ENCODE measurements around the gene PCDH8. TPM values are rescaled to one million over a fixed set of nuclear protein-coding genes. Genes with fewer than 3 reads are reported as not detected.
A peak's percentile ranks its signal among the peaks of the same experiment; 100 is the strongest.
"Not testable (repeated sequence)": the region's sequence is repeated elsewhere in the genome, so short reads cannot be mapped to it uniquely, and the experiment has no call there.

Gene PCDH8
- polyA plus RNA-seq, 1 donor = 1.1 TPM

GRCh38 chr13:52850072-52850395 is 1.6 kb upstream of the PCDH8 start:
- no peak for DNase-seq

GRCh38 chr13:52849291-52850071 is 1.0 kb upstream of the PCDH8 start:
- DNase-seq = no peak

DNA sequence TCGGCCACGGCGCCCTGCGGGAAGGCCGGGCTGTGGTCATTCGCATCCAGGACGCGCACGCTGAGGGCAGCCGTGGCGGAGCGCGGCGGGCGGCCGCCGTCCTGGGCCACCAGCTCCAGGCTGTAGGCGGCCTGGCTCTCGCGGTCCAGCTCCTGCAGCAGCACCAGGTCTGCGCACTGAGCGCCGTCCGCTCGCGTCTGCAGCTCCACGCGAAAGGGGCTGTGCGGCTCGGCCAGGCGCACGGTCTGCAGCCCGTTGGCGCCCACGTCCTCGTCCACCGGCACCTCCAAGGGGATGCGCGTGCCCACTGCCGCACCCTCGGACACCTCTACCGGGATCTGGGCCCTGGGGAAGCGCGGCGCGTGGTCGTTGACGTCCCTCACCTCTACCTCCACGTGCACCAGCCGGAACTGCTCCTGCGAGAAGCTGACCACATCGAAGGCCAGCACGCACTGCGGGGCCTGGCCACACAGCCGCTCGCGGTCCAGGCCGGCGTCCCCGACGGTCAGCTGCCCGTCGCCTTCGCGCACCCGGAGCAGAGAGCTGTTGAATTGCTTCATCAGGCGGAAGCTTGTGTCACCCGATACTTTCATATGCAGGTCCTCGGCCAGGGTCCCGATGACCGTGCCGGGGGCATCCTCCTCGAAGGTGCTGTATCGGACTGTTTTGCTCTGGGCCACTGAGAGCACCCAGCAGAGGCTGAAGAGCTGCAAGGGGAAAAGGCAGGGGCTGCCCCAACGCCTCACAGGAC is 583 bp downstream of the PCDH8 start:
- no peak for DNase-seq

- DNase-seq = no peak
Measured at GRCh38 chr13:52847322-52847681, 1.1 kb downstream of the PCDH8 start.

- peak; percentile 75 for DNase-seq
Measured at GRCh38 chr13:52846567-52847321, 1.7 kb downstream of the PCDH8 start.

- DNase-seq = peak; percentile 29
Measured at GRCh38 chr13:52845766-52846566, 2.5 kb downstream of the PCDH8 start.

- DNase-seq = no peak
Measured at GRCh38 chr13:52845334-52845761, 3.1 kb downstream of the PCDH8 start.

GRCh38 chr13:52844836-52845235 is 3.6 kb downstream of the PCDH8 start:
- no peak for DNase-seq

GRCh38 chr13:52842441-52842840 is 6.0 kb downstream of the PCDH8 start:
- no peak for DNase-seq

DNA sequence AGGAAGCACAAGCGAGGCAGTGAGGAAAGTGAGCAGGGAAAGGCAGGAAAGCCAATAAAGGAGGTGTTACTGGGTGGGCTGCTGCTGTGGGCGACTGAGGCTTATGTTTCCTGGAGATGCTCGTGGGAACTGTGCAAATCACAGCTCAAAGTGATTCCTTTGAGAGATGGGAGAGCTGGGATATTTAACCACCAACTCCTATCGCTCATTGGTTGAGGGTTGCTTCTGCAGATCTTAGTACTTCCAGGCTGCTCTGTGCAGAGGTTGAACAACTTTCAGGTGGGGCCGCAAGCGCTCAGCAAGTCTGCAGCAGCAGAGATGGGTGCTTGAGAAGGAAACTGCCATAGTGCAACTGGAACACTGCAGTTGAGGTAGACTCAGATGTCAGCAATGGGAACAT is 8.4 kb downstream of the PCDH8 start:
- DNase-seq = no peak

GRCh38 chr13:52838433-52839107 is 9.9 kb downstream of the PCDH8 start:
- DNase-seq = no peak

DNA sequence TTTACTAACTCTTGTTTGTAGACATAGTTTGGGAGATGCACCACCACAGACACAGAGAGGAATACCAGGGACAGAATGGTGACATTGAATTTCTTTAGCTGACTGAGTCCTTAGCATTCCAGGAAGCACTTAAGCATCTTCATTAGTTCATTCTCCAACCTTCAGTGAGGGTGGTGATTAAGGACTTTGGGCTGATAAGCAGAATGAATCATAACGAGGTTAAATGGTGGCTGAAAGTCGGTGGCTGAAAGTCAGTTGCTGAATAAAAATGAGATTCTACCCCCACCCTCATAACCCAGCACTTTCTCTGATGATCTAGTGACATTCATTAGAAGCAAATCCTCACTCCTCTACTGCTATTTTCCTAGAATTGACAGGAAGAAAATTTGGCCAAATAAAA is 10.6 kb downstream of the PCDH8 start:
- DNase-seq = no peak

DNA sequence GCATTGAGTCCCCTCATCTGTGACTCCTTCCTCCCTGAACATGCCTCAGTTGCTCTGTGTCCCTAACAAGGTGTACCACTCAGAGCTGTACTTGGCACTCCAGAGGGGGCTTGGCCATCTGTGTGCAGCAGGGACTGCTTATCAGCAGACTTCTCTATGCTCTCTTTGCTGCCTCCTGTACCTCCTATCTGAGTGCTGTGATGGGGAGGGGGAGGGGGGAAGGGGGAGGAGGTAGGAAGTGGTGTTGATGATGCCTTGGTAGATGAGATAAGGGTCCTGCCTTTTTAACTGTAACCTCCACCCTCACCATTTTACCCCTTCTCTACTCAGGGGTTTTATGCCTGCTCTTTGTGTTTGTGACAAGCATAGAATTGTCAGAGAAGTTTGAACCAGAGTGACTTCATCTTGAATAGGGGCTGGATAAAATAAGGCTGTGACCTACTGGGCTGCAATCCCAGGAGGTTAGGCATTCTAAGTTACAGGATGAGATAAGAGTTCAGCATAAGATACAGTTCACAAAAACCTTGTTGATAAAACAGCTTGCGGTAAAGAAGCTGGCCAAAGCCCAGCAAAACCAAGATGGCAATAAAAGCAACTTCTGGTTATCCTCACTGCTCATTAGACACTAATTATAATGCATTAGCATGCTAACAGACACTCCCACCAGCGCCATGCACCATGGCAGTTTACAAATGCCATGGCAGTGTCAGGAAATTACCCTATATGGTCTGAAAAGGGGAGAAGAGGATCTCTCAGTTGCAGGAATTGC is 13.2 kb downstream of the PCDH8 start:
- DNase-seq = no peak

DNA sequence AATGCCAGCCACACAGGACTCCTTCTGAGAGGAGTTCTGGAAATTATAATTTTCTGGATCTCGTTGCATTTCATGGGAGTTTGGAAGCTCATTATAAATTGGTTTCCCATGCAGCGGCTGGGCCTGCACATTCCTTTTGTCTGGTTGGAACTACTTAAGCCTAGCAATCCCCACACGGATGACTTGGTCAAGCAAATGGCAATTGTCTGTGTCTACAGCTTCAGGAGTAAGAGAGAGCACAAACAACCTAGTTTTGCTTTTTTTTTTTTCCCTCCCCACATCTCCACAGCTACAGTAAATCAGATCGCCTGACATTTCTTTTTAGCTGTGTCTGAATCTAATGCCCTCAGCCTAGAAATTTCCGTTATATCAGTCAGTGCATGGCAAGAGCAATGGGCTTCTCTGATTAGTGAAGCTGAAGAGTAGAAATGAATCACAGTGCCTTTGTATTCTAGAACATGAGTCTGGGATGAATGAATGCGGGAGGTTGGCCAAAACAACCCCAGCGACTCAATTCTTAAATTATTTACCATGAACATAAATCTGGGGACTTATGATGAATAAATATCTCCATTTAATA is 15.1 kb downstream of the PCDH8 start:
- DNase-seq = no peak

DNA sequence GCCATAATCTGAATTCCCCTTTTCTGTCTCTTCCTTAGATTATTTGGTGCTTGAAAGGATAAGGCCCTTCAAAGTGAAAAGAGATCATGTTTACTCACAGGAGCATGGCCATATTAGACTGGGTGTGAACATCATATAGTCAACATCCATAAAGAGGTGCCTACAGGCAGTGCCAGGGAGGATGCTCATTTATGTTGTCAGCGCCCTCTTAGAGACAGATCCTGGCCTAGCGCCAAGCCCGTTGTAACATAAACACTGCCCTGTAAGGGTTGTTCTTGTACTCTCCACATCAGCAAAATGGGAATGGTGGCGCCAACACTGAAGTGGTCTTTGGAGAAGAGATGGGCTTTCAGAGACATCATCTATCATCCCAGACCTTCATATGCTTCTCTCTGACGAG is 16.1 kb downstream of the PCDH8 start:
- no peak for DNase-seq

GRCh38 chr13:52830946-52831345 is 17.5 kb downstream of the PCDH8 start:
- DNase-seq = no peak

DNA sequence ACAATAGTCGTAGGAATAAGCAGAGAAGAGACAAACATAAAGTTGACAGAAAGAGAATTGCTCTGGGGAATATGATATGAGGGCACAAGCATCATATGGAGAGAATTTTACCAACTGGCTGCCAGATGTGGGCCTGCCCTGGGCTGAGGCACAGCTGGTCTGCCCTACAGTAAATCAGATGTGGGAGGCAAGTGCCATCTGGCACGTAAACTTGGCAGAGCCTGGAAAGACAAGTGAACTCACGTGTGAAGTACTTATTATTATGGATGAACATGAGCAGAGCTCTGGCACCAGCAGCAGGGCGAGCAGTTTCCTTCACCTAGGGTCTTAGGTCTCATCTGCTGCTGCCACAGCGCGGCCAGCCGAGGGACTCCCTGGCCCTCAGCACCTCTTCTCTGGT is 20.6 kb downstream of the PCDH8 start:
- peak; percentile 18 for DNase-seq

DNA sequence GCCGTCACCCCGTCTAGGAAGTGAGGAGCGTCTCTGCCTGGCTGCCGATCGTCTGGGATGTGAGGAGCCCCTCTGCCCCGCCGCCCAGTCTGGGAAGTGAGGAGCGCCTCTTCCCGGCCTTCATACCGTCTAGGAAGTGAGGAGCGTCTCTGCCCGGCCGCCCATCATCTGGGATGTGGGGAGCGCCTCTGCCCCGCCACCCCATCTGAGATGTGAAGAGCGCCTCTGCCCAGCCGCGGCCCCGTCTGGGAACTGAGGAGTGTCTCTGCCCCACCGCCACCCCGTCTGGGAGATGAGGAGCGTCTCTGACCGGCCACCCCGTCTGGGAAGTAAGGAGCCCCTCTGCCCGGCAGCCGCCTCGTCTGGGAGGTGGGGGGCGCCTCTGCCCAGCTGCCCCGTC is 30.6 kb downstream of the PCDH8 start:
- DNase-seq = not testable (repeated sequence)

GRCh38 chr13:52815330-52815729 is 33.1 kb downstream of the PCDH8 start:
- no peak for DNase-seq

DNA sequence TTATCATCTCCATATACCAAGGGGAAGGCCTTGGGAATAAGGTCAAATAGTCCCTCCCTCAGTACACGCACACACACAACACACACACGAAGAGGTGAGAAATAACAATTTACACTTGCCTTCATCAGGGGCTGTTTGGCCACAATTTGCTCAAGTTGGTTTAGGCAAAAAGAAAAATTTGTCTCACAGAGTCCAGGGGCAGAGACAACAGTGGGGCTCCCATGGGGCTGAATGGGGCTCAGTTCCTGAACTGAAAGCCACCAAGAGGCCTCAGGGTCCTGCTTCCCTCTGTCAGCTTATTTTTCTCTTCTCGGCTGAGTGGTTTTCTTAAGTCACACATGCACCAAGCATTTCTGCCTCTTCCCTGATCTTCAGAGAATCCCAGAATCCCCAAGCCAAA is 35.5 kb downstream of the PCDH8 start:
- DNase-seq = no peak

DNA sequence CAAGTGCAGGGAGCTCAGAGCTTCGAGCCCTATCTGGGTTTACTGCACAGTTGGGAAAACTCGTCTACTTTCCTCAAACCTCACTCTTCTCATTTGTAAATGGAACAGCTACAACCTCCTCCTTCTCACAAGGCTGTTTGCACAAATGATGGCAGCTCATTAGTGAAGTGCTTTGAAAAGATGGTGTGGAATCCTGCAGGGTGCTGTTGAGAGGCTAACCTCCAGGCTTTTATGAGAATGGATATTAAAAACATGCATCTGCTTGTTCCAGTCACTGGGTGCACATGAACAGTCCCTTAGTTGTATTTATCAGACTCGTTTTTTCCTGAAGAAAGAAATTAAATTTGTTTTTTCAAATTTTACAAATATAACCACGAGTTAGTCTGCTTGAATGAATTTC is 36.6 kb downstream of the PCDH8 start:
- DNase-seq = no peak

Measured in hindlimb muscle (tissue), 1 donor.